PC-9 (cell line): ENCODE data around the gene TGM6.

Experiments
- EZH2 ChIP-seq: fragments of 200-600 bp; sonication (generic); IDR thresholded peaks from 2 replicates; pipeline ENCODE4 v1.8.0; 2017; ENCODE audit warnings: antibody characterized with exemption, low read depth
- TF ChIP-seq, protein P1 (sequence below): fragments of 200-600 bp; sonication (generic); conservative IDR thresholded peaks from 2 replicates; pipeline ENCODE4 v1.6.1; 2017; ENCODE audit warnings: mixed run types, antibody characterized with exemption, mild to moderate bottlenecking, moderate library complexity

DNA sequence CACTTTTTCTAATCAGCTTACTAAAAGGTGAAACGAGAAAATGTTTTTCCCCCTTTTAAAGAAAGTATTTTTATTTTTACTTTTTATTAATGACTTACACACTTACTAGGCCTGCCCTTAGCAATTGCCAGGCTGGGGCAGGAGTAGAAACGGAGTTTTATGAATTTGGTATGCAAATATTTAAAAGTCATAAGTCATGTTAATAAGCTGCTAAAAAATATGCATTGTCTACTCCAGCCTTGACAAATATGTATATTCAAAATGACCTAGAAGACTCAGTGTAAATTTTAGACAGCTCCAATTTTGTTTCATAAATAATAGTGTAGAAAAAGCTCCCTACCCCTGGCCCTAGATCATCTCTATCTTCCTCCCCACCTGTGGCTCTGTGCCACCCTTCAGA lies 17.5 kb upstream of the TGM6 start:
- TF ChIP-seq, protein P1, sequence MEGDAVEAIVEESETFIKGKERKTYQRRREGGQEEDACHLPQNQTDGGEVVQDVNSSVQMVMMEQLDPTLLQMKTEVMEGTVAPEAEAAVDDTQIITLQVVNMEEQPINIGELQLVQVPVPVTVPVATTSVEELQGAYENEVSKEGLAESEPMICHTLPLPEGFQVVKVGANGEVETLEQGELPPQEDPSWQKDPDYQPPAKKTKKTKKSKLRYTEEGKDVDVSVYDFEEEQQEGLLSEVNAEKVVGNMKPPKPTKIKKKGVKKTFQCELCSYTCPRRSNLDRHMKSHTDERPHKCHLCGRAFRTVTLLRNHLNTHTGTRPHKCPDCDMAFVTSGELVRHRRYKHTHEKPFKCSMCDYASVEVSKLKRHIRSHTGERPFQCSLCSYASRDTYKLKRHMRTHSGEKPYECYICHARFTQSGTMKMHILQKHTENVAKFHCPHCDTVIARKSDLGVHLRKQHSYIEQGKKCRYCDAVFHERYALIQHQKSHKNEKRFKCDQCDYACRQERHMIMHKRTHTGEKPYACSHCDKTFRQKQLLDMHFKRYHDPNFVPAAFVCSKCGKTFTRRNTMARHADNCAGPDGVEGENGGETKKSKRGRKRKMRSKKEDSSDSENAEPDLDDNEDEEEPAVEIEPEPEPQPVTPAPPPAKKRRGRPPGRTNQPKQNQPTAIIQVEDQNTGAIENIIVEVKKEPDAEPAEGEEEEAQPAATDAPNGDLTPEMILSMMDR: no peak
- no peak for TF ChIP-seq EZH2
